HepG2 (cell line): ENCODE measurements around the gene ATF6. TPM values are rescaled to one million over a fixed set of nuclear protein-coding genes. Genes with fewer than 3 reads are reported as not detected.

Experiments
- AHDC1 ChIP-seq: sonication (generic); formaldehyde crosslinking; IDR thresholded peaks from 2 replicates; pipeline ENCODE4 v1.5.1; 2020; ENCODE audit warnings: mild to moderate bottlenecking, missing genetic modification reagents, borderline replicate concordance
- IRF9 ChIP-seq: sonication (generic); formaldehyde crosslinking; IDR thresholded peaks from 2 replicates; pipeline ENCODE4 v1.8.0; 2022; ENCODE audit warnings: missing genetic modification reagents, mild to moderate bottlenecking, borderline replicate concordance
- MXD3 ChIP-seq: IDR thresholded peaks from 2 replicates; pipeline ENCODE4 v1.6.1; 2016; ENCODE audit warnings: mild to moderate bottlenecking, missing biosample characterization, missing genetic modification reagents
- NR2F2 ChIP-seq: IDR thresholded peaks from 2 replicates; pipeline ENCODE4 v1.6.1; 2012; ENCODE audit warnings: low read depth, inconsistent platforms, borderline replicate concordance
- POLR2G ChIP-seq: fragments of 200-400 bp; formaldehyde crosslinking; IDR thresholded peaks from 2 replicates; pipeline ENCODE4 v1.6.1; 2018; ENCODE audit warnings: mild to moderate bottlenecking, low read depth, low read length, moderate library complexity
- RCOR2 ChIP-seq: IDR thresholded peaks from 2 replicates; pipeline ENCODE4 v1.6.1; 2016; ENCODE audit warnings: missing biosample characterization, missing genetic modification reagents
- RFX5 ChIP-seq: IDR thresholded peaks from 2 replicates; pipeline ENCODE4 v1.6.1; 2011; ENCODE audit warnings: low read depth, low read length, improper control_type of control experiment
- SIX4 ChIP-seq: sonication (generic); formaldehyde crosslinking; IDR thresholded peaks from 2 replicates; pipeline ENCODE4 v1.4.0; 2020; ENCODE audit warnings: missing genetic modification reagents
- SNAI1 ChIP-seq: sonication (generic); formaldehyde crosslinking; IDR thresholded peaks from 2 replicates; pipeline ENCODE4 v1.5.0; 2020; ENCODE audit warnings: mild to moderate bottlenecking, missing genetic modification reagents, borderline replicate concordance
- TBX3 ChIP-seq: fragments of 450-650 bp; IDR thresholded peaks from 2 replicates; pipeline ENCODE4 v1.6.1; 2017; ENCODE audit warnings: antibody characterized with exemption, mild to moderate bottlenecking, inconsistent platforms, borderline replicate concordance
- TEF ChIP-seq: sonication (generic); formaldehyde crosslinking; IDR thresholded peaks from 2 replicates; pipeline ENCODE4 v1.5.0; 2020; ENCODE audit warnings: missing genetic modification reagents
- ZFP1 ChIP-seq: IDR thresholded peaks from 2 replicates; pipeline ENCODE4 v1.6.1; 2016
- ZNF557 ChIP-seq: sonication (generic); formaldehyde crosslinking; IDR thresholded peaks from 2 replicates; pipeline ENCODE4 v1.4.0; 2020; ENCODE audit warnings: missing genetic modification reagents
- ZNF607 ChIP-seq: sonication (generic); formaldehyde crosslinking; IDR thresholded peaks from 2 replicates; pipeline ENCODE4 v1.5.1; 2020; ENCODE audit warnings: missing genetic modification reagents, mild to moderate bottlenecking, borderline replicate concordance
- ZNF713 ChIP-seq: sonication (generic); formaldehyde crosslinking; IDR thresholded peaks from 2 replicates; pipeline ENCODE4 v1.4.0; 2020; ENCODE audit warnings: mild to moderate bottlenecking, missing genetic modification reagents
- ZNF737 ChIP-seq: sonication (generic); formaldehyde crosslinking; IDR thresholded peaks from 2 replicates; pipeline ENCODE4 v1.5.0; 2020; ENCODE audit warnings: missing genetic modification reagents, mild to moderate bottlenecking, borderline replicate concordance
- ZNF782 ChIP-seq: sonication (generic); formaldehyde crosslinking; IDR thresholded peaks from 2 replicates; pipeline ENCODE4 v1.4.0; 2020; ENCODE audit warnings: missing genetic modification reagents, mild to moderate bottlenecking, borderline replicate concordance
- ZNF792 ChIP-seq: IDR thresholded peaks from 2 replicates; pipeline ENCODE4 v1.6.1; 2016
- polyA plus RNA-seq, 8 experiments: library from polyadenylated mRNA; depleted of rRNA in 3 of 8; stranded (reverse) in 7 of 8; unstranded in 1 of 8; fragments of >200 nt; fragmentation: Illumina TruSeq in 4 of 8; extraction: Trizol in 4 of 8; gene quantifications; 2 replicates each; pipeline versions ENCODE4 v1.2.1 to v1.2.3, GENCODE V29; 2011 to 2016; ENCODE audit warnings: low read depth in 4 of 8, missing spikeins in 1 of 8, mixed read lengths in 1 of 8; ENCODE audit not compliant: insufficient read depth in 1 of 8
- total RNA-seq, 5 experiments: library from RNA; depleted of rRNA; stranded (reverse); fragments of >200 nt; fragmentation: Illumina TruSeq; extraction: Trizol; gene quantifications; 2 replicates each; pipeline ENCODE4 v1.2.3, GENCODE V29; 2016; ENCODE audit warnings: low read depth in 1 of 5
- TF ChIP-seq, protein P1 (sequence below): IDR thresholded peaks from 2 replicates; pipeline ENCODE4 v1.6.1; 2016; ENCODE audit warnings: missing biosample characterization, missing genetic modification reagents, low read depth

Gene ATF6
- total and polyA plus RNA-seq, 2 of the 13 experiments (the other 11 are each of a cell fraction or from before 2014, with no cell fraction given) = 13.2 to 14.5 TPM

DNA sequence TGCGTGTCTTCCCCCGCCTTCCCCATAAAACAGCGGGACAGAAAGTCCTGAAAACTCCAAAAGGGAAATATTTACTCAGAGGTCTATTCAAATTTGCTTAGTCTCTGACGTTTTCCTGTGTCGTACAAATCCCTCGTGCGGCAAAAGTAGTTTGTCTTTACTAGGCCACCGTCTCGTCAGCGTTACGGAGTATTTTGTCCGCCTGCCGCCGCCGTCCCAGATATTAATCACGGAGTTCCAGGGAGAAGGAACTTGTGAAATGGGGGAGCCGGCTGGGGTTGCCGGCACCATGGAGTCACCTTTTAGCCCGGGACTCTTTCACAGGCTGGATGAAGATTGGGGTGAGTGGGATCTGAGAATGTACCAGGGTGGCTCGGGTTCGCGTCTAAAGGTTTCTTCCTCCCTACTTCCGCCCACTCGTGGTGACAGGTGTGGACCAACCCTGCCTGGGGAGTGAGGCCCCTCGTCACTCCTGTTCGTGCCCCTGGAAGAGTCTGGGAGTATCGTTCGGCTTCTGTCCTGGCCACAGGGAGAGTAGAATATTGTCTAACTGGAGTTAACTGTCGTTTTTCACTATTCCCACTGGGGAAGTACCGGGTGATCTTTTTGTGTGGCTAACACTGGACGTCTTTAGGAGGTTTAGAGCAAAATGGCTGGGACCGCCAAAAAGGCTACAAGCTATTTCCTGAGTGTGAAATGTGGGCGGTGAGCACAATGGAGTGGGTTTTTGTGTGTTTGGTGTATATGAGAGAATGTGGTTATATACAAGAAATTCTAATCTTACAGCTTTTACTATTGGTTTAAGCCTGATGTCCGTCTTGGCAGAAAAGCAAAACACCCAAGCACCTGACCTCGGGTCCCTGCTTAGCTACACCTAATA lies at the start of gene ATF6 (continued):
- TF ChIP-seq ZNF782 (no peak), RFX5 (0 out of 2 replicates have a peak, but pooled peaks have one; percentile 33), ZNF557 (CRISPR knock-in tag) (no peak), MXD3 (0 out of 2 replicates have a peak, but pooled peaks have one; percentile 52), TBX3 (peak; percentile 34; the same call in 1 of the 2 replicates), AHDC1 (peak; percentile 67; the same call in 1 of the 2 replicates), ZFP1 (CRISPR knock-in tag) (peak; percentile 72; the same call in 1 of the 2 replicates), ZNF607 (no peak), NR2F2 (peak; percentile 28; the same call in 1 of the 2 replicates), TEF (CRISPR knock-in tag) (no peak), RCOR2 (CRISPR knock-in tag) (no peak; the same call in 1 of the 2 replicates), ZNF792 (CRISPR knock-in tag) (peak; percentile 15; the same call in 1 of the 2 replicates), ZNF713 (no peak), SIX4 (CRISPR knock-in tag) (0 out of 2 replicates have a peak, but pooled peaks have one; percentile 28), IRF9 (CRISPR knock-in tag) (peak; percentile 39; the same call in 1 of the 2 replicates), POLR2G (peak; percentile 83), ZNF737 (CRISPR knock-in tag) (no peak), SNAI1 (CRISPR knock-in tag) (peak; percentile 78; the same call in 1 of the 2 replicates)
- TF ChIP-seq, protein P1, sequence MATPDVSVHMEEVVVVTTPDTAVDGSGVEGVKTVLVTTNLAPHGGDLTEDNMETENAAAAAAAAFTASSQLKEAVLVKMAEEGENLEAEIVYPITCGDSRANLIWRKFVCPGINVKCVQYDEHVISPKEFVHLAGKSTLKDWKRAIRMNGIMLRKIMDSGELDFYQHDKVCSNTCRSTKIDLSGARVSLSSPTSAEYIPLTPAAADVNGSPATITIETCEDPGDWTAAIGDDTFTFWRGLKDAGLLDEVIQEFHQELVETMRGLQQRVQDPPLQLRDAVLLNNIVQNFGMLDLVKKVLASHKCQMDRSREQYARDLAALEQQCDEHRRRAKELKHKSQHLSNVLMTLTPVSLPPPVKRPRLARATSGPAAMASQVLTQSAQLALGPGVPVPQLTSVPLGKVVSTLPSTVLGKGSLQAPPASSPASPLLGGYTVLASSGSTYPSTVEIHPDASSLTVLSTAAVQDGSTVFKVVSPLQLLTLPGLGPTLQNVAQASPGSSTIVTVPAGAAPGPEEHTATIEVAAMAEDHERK (CRISPR knock-in tag) = peak; percentile 57; the same call in 1 of the 2 replicates
